Activated T-cell treated with anti-CD3 and anti-CD28 coated beads for 1 hour (primary cell): ENCODE measurements around the gene OXTR.
"Not testable (repeated sequence)": the region's sequence is repeated elsewhere in the genome, so short reads cannot be mapped to it uniquely, and the experiment has no call there.

Experiments
- DNase-seq: peaks from one replicate; pipeline ENCODE4 v3.0.0-alpha.2; 2020; ENCODE audit warnings: low read depth

OXTR gene

GRCh38 chr3:8739757-8740504 lies 29.5 kb downstream of the OXTR start:
- DNase-seq = no peak

- DNase-seq = no peak
Observed at GRCh38 chr3:8738639-8739038, 30.8 kb downstream of the OXTR start.

GRCh38 chr3:8737823-8738222 lies 31.6 kb downstream of the OXTR start:
- no peak for DNase-seq

DNA sequence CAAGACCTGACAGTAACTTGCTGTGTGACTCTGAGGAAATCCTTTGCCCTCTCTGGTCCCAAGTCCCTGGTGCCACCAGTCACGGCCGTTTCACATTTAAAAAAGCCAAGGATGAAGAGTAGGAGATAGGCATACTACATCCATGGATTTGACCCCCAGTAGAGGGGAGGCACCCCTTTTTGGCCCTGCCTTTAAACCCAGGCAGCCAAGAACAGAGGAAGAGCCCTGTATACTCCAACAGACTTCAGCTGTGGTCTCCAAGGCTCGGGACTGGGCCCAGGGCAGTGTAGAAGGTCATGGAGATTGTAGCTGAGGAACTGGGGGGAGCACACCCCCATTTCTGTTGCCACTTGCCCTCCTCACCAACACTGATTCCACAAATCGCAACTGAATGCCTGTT lies 32.1 kb downstream of the OXTR start:
- no peak for DNase-seq

GRCh38 chr3:8736436-8736835 lies 33.0 kb downstream of the OXTR start:
- DNase-seq = no peak

DNA sequence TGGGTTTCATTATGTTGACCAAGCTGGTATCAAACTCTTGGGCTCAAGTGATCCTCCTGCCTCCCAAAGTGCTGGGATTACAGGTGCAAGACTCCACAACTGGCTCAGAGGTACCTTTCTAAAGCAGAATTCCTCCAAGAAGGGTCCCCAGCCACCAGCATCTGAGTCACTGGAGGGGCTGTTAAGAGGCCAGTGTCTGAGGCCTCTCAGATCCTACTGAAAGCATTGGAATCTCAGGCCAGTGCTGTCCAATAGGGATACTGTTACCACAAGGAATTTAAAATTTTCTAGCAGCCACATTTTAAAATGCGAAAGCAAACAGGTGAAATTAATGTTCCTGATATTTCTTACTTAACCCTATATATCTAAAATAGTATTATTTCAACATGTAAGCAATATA lies 34.5 kb downstream of the OXTR start:
- no peak for DNase-seq

DNA sequence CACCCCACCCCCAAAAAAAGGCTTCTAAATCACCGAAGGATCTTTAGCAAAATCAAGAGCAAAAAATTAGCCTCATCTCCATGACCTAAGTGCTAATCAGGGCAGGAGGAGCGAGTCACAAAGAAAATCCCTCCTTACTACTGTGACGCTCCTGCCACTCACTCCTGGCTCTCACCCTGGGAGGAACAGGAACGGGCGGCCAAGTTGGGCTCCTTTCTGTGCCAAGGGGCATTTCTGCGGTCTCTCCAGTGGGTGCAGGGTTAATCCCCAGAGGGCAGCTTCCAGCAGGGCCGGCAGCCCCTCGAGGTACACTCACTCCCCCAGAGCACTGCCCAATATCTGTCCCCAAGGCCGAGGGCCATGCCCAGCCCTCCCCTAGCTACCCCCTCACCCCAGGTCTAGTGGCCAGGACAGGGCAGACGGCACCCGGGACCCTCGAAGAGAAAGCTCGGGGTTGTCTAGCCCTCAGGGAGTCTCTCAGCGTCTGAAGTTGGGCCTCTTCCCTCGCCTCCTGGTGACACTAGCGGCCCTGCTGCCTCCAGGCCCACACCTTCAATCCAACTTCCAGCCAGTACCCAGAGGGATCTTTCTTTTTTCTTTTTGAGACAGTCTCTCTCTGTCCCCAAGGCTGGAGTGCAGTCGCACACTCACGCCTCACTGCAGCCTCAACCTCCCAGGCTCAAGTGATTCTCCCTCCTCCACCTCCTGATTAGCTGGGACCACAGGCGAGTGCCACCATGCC lies 35.1 kb downstream of the OXTR start:
- DNase-seq = no peak

DNA sequence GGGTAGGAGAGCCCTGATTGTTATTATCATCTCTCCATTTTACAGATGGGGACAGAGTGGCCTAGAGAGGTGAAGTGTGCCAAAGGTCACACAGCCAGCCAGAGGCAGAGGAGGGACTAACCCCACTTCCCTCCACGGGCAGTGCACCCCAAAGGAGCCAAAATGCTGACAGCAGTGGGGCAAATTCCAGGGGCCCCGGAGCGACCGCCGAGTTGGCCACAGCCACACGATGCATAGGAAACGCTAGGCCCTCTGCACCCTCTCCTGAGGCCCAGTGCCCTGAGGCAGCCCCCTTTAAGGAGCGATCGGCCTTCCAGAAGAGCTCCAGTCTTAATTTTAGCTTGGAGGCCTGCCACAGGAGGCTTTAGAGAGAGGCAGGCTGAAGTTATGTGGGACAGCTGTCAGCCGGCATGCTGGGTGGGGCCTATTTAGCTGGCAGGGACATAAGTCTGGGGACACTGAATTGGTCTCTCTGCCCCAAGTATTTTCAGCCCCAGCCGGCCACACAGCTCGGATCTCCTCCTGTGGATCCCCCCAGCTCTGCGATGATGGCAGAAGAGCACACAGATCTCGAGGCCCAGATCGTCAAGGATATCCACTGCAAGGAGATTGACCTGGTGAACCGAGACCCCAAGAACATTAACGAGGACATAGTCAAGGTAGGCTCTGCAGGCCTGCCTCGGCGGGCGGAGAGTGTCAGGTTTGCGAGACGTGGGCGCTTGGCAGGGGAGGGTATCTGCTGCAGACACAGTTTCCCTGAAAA lies 35.9 kb downstream of the OXTR start, which contains the start of gene CAV3:
Gene CAV3, plus strand, starts transcription at position 471 of the 763 bp plus-strand sequence. Its CDS starts 75 bp downstream, at position 546.
- DNase-seq = no peak

DNA sequence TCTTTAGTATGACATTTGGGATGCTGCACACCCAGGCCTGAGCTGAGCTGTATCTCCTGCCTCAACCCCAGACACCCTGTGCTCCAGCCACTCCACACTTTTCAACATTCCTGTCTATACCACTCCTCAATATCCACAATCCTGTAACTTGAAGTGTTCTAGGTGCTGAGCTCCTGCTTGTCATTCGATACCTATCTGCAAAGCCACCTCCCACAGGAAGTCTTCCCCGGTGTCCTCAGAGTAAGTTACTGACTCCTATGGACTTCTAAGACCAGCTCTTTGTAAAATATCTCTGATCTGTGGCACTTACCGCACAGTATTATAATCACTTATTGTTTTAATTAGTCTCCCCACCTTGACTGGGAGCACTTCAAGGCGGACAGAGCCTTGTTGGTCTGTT lies 37.0 kb downstream of the OXTR start:
- no peak for DNase-seq

GRCh38 chr3:8730656-8731055 lies 38.8 kb downstream of the OXTR start:
- no peak for DNase-seq

GRCh38 chr3:8729479-8729878 lies 39.9 kb downstream of the OXTR start:
- DNase-seq = no peak

DNA sequence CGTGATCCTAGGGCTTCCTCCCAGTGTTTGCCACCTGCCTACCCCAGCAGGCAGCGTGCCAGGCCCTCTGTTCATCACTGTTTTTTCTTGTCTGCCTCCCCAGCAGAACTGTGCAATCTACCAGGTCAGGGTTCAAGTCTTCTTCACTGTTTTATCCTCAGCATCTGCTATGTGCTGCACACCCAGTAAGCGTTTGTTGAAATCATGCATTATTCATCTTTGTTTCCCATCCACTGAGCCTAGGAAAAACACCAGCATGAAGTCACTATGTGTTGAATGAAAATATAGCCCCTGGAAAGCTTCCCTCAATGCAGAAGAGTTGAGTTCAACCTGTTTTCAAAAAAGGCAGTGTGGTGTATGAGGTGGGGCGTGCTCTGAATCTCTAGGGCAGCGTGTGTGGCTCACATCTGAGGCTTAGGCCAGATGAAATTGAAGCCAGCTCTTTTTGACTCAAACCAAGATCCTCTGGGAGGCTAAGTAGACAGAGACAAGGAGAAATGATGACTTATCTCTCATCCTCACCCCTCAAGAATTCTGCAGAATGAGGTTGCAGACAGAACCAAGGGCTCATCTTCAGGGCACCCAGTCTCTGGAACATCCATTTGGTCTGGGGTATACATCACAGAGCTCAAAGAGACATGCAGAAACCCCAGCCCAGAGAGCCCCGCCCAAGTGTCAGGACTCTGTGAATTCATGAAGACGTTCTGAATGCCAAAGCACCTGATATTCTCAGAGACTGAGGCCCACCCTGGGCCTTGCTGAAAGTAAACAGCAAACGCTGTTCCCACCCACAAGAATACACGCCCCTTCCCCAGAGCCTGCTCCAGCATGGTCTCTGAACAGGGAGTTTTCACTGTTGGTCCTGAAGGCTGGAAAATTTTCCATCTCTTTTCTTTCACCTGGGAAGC lies 41.6 kb downstream of the OXTR start:
- DNase-seq = no peak

GRCh38 chr3:8724108-8724752 lies 45.2 kb downstream of the OXTR start:
- no peak for DNase-seq

GRCh38 chr3:8723612-8724011 lies 45.8 kb downstream of the OXTR start:
- DNase-seq = no peak

DNA sequence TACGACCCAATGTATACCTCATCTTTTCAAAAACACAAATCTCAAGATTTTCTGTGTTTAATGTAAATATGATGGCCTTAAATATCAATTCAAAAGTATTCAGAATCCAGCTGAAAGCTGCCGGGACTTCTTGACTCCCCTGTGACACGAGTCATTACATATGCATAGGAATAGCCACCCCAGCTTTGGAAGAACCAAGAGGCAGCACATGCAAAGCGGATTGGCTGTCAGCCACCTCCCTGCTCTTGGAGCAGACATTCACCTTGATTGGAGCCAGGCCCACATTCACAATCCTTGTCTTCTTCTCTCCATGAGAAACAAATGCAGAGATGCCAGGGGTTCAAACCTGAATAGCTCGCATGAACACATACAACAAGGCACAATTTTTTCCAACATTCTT lies 46.6 kb downstream of the OXTR start:
- no peak for DNase-seq

GRCh38 chr3:8715757-8716156 lies 53.7 kb downstream of the OXTR start:
- DNase-seq = not testable (repeated sequence)

DNA sequence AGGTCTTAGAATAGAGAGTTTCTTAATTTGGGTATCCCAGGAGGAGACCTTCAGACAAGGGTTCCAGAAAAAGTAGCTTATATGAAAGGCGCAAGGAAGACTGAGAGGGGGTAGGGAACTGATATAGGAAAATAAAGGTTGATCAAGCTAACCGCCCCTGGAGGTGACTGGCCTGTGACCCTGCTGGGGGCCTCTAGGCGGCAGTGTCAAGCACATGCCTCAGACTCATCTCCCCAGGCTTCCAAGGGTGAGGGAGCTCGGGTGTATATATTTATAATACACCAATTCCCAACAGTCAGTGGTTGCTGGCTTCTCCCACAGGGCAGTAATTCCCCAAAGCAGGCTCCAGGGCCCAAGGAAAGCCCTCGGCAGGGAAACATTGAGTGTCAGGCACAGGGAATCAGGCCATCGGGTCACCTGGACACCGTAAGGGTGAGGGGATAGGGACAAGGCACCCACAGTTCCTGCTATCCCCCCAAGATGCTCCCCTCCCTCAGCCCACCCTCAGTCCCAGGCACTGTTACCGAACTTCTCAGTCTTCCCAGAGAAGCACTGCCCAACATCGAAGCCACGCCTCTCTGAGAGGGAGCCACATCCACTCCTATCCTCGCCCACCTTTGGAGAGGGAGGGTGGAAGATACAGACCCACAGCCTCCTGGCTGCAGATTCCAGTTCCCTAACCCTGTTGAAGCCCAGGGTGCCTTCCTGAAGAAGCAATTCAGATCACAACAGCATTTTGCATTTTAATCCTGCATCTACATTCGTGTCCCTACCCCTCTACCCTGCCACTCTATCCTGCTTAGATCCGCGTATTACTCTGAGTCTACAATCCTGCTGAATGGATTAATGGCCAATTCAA lies 55.3 kb downstream of the OXTR start:
- no peak for DNase-seq

GRCh38 chr3:8712908-8713255 lies 56.5 kb downstream of the OXTR start:
- DNase-seq = no peak

DNA sequence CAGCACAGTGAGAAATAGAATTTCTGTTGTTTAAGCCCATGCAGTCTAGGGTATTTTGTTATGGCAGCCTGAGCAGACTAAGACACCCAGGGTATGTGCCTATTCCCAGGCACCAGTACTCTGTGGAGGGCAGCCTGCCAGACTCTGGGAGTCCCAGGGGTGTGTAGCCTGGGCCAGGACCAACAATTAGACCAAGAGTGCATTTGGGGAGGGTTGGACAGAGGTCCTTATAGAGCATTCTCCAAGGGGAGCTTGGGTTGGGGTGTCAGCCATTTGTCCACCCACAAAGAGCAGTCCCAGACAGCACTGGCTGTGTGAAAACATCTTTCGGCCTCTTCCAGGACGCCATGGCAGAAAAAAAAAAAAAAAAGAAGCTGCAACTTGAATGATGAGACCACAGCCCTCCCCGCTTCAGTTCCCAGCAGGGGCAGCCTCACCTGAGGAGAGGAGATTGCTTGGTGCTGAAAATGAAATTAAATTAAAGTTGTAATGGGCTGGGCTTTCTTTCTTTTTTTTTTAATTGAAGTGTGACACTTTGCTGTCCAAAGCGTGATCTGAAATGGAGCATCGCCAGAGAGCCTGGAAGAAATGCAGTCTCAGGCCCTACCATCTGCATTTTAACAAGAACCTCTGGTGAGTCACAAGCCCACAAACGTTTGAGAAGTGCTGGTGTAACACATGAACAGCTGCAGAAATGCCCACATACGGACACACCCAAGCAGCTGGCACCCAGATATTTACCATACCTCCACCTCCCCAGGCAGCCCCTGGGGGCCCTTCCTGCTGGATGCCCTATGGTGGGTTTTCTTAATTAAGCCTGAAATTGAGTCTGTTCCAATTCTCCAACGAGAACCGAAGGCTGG lies 57.1 kb downstream of the OXTR start:
- no peak for DNase-seq
